Stomach (tissue), 9 donors: ENCODE measurements around the gene SCN8A. TPM values are rescaled to one million over a fixed set of nuclear protein-coding genes. Genes with fewer than 3 reads are reported as not detected.

Experiments used
- DNase-seq, 2 donors: peaks; one replicate each; pipeline versions ENCODE4 v3.0.0 to v3.0.0-alpha.2; 2013 to 2019
- H3K27ac ChIP-seq, 5 donors: fragments of 200-600 bp in 4 of 5; sonication (generic) in 4 of 5; one replicate each; pipeline ENCODE4 v1.5.1; 2013 to 2019; ENCODE audit warnings: mild to moderate bottlenecking in 1 of 5, moderate library complexity in 1 of 5
- H3K27me3 ChIP-seq, 3 donors: fragments of 200-600 bp; sonication (generic); one replicate each; pipeline ENCODE4 v1.5.1; 2017 to 2019; ENCODE audit warnings: mixed run types in 1 of 3
- H3K36me3 ChIP-seq, 4 donors: fragments of 200-600 bp; sonication (generic); 1 replicate in 3 of 4; 2 replicates in 1 of 4; pipeline ENCODE4 v1.5.1; 2016 to 2019
- H3K4me1 ChIP-seq, 4 donors: fragments of 200-600 bp; sonication (generic); one replicate each; pipeline ENCODE4 v1.5.1; 2016 to 2019
- H3K4me3 ChIP-seq, 4 donors: fragments of 200-600 bp; sonication (generic) in 3 of 4; one replicate each; pipeline ENCODE4 v1.5.1; 2016 to 2019; ENCODE audit warnings: mild to moderate bottlenecking in 1 of 4
- H3K9me3 ChIP-seq, 4 donors: fragments of 200-600 bp; sonication (generic); one replicate each; pipeline ENCODE4 v1.5.1; 2016 to 2019
- CTCF ChIP-seq, 7 experiments: fragments of 450-650 bp in 4 of 7; fragments of 200-600 bp in 3 of 7; sonication (generic) in 3 of 7; IDR thresholded peaks; one replicate each; pipeline ENCODE4 v1.5.1; 2016 to 2019; ENCODE audit warnings: antibody characterized with exemption in 7 of 7, control low read depth in 2 of 7, mild to moderate bottlenecking in 1 of 7
- EP300 ChIP-seq: sonication (generic); formaldehyde crosslinking; IDR thresholded peaks from one replicate; pipeline ENCODE4 v1.6.1; 2017; ENCODE audit warnings: antibody characterized with exemption
- POLR2A ChIP-seq, 4 donors: fragments of 450-650 bp; IDR thresholded peaks; one replicate each; pipeline ENCODE4 v1.6.1; 2016; ENCODE audit warnings: antibody characterized with exemption in 4 of 4, control low read depth in 2 of 4, mild to moderate bottlenecking in 1 of 4, moderate library complexity in 1 of 4
- POLR2AphosphoS5 ChIP-seq, 3 donors: sonication (generic); formaldehyde crosslinking; IDR thresholded peaks; one replicate each; pipeline ENCODE4 v1.6.1; 2016; ENCODE audit warnings: antibody characterized with exemption in 3 of 3
- WGBS, 5 donors: extraction: QIAGEN DNeasy Blood & Tissue Kit in 3 of 5; methylation state at CpG; one replicate each; pipeline versions ENCODE4 v1.1.5 to v1.1.7; 2013 to 2018; 5-methylcytosine and 5-hydroxymethylcytosine counted together
- intact Hi-C: fragments of 100-400 bp; cut with DNase I; formaldehyde crosslinking; loops from one replicate; pipeline ENCODE4 v1.15.1; 2023; ENCODE audit warnings: low total_unique reads
- polyA plus RNA-seq, 3 donors: library from polyadenylated mRNA; stranded (reverse); fragments of 200-250 nt; gene quantifications; one replicate each; pipeline ENCODE4 v1.2.3, GENCODE V29; 2013
- total RNA-seq, 5 donors: library from RNA; depleted of rRNA; stranded (reverse); fragments of >200 nt; gene quantifications; one replicate each; pipeline versions ENCODE4 v1.1.0 to v1.2.3, GENCODE V29; 2014 to 2016
- donor health status: healthy with polysubstance abuse.
- donor health status: Bipolar disorder and iron deficiency.
- donor health status: healthy.

The SCN8A gene
- total and polyA plus RNA-seq, 8 donors: 0.08 to 19.6 (median 1.2) TPM

- H3K36me3 ChIP-seq: no peaks in the 10 kb centered on the region
- WGBS, 5 donors: 12 to 19% (median 13%) methylated on average over 15 to 34 of the region's 34 CpGs
- H3K27ac ChIP-seq: peak overlapping the region in 4 of 5 donors; percentile 13 to 88 (median 74)
Measured at GRCh38 chr12:51813931-51814310, 222.9 kb downstream of the SCN8A start.

GRCh38 chr12:51814311-51815088 is 223.5 kb downstream of the SCN8A start:
- Histone ChIP-seq H3K4me1 (peaks cover 11 to 28% (median 13%) of the 10 kb centered on the region in 4 donors), H3K9me3 (no peaks in the 10 kb centered on the region), H3K36me3 (no peaks in the 10 kb centered on the region), H3K27me3 (peaks cover 0 to 49% (median 5%) of the 10 kb centered on the region in 3 donors), H3K4me3 (peak overlapping the region; percentile 52 to 65 (median 60)), H3K27ac (peak overlapping the region; percentile 72 to 88 (median 85))
- TF ChIP-seq EP300: no peak
- TF ChIP-seq POLR2AphosphoS5 (IDR thresholded peaks at IDR 0.05): peak in 1 of 3 donors; percentile 32
- peak in 2 of 7 experiments; percentile 50 to 77 for TF ChIP-seq CTCF (IDR thresholded peaks at IDR 0.05)
- TF ChIP-seq POLR2A (IDR thresholded peaks at IDR 0.05): no peak
- DNase-seq: peak; percentile 75 to 95
- intact Hi-C loops: no loop called here
- 3 to 13% (median 4%) methylated on average over 16 to 100 of the region's 100 CpGs for WGBS, 5 donors

More at GRCh38 chr12:51813931-51814310, 222.9 kb downstream of the SCN8A start:
- no peak for DNase-seq
- H3K27me3 ChIP-seq: peaks cover 0 to 43% (median 5%) of the 10 kb centered on the region in 3 donors
- intact Hi-C loops: no loop called here
- peak overlapping the region; percentile 52 to 65 (median 60) for H3K4me3 ChIP-seq
- H3K9me3 ChIP-seq: no peaks in the 10 kb centered on the region
- TF ChIP-seq POLR2A (IDR thresholded peaks at IDR 0.05) (no peak), CTCF (IDR thresholded peaks at IDR 0.05) (no peak), EP300 (no peak), POLR2AphosphoS5 (IDR thresholded peaks at IDR 0.05) (no peak)
- peaks cover 7 to 24% (median 13%) of the 10 kb centered on the region in 4 donors for H3K4me1 ChIP-seq

- DNase-seq: no peak
- intact Hi-C loops: no loop called here
- no peaks in the 10 kb centered on the region for H3K9me3 ChIP-seq
- TF ChIP-seq POLR2A (IDR thresholded peaks at IDR 0.05): no peak
- no peak for TF ChIP-seq CTCF (IDR thresholded peaks at IDR 0.05)
- TF ChIP-seq EP300: no peak
- TF ChIP-seq POLR2AphosphoS5 (IDR thresholded peaks at IDR 0.05): no peak
- H3K27me3 ChIP-seq: peaks cover 0 to 59% (median 5%) of the 10 kb centered on the region in 3 donors
- no peak overlapping the region for H3K4me3 ChIP-seq
- no peak overlapping the region for H3K27ac ChIP-seq
- peaks cover 18 to 39% (median 24%) of the 10 kb centered on the region in 4 donors for H3K4me1 ChIP-seq
- 87 to 93% (median 92%) methylated on average over 6 of the region's 6 CpGs for WGBS, 5 donors
- H3K36me3 ChIP-seq: no peaks in the 10 kb centered on the region
Measured at GRCh38 chr12:51815571-51815970, 224.5 kb downstream of the SCN8A start.

GRCh38 chr12:51817027-51817953 is 226.3 kb downstream of the SCN8A start:
- intact Hi-C loops: no loop called here
- no peak for DNase-seq
- Histone ChIP-seq H3K36me3 (no peaks in the 10 kb centered on the region), H3K4me1 (peaks cover 22 to 55% (median 34%) of the 10 kb centered on the region in 4 donors), H3K27ac (no peak overlapping the region), H3K9me3 (no peaks in the 10 kb centered on the region), H3K4me3 (no peak overlapping the region), H3K27me3 (peaks cover 0 to 77% (median 11%) of the 10 kb centered on the region in 3 donors)
- 71 to 85% (median 81%) methylated on average over 10 of the region's 10 CpGs for WGBS, 5 donors
- no peak for TF ChIP-seq POLR2A (IDR thresholded peaks at IDR 0.05)
- TF ChIP-seq CTCF (IDR thresholded peaks at IDR 0.05): no peak
- no peak for TF ChIP-seq POLR2AphosphoS5 (IDR thresholded peaks at IDR 0.05)
- TF ChIP-seq EP300: no peak
